ENCODE data around the gene MYL2.
"Not testable (repeated sequence)": the region's sequence is repeated elsewhere in the genome, so short reads cannot be mapped to it uniquely, and the experiment has no call there.

The MYL2 gene

GRCh38 chr12:110920324-110920910 lies at the start of gene MYL2:
Gene MYL2 (minus strand): TSS chr12:110920579. CDS start chr12:110920529, 50 bp downstream.
- DNase-seq (ENCODE audit: low read depth in 4 of 4, low spot score in 1 of 4) = no peak

DNA sequence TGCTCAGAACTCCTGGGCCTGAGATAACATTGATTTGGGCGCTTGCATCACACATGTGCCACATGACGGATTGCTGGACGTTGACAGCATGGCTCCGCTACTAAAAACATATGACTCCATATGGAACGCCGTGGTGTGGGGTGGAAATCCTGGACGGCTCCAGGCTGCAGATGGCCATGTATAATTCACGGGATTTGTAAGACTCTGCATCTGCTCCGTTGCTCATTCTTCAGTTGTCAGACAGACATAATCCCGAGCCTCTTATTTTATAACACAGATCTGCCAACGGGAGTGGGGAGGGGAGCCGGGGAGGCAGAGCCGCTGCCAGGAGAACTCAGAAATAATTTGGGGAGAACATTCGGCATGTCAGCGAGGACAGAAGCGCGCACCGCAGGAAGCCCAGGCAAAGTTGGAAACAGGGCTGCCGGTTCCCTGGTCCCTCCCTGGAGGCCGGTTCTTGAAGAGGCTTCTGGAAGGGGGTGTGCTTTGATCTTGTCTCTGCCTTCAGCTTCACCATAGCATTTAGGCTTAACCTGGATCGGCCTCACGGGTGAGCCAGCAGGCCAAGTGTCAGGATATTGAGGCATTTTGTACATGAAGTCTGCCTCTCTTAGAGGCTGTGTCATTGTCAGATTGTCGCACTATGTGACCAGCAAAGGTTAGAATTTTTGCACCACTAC lies 45.8 kb upstream of the MYL2 start:
- no peak for DNase-seq (ENCODE audit: low read depth in 4 of 4, low spot score in 1 of 4)

- no peak for DNase-seq (ENCODE audit: low read depth in 4 of 4, low spot score in 1 of 4)
Measured at GRCh38 chr12:110965574-110965973, 45.2 kb upstream of the MYL2 start.

GRCh38 chr12:110960795-110961194 lies 40.4 kb upstream of the MYL2 start:
- no peak for DNase-seq (ENCODE audit: low read depth in 4 of 4, low spot score in 1 of 4)

DNA sequence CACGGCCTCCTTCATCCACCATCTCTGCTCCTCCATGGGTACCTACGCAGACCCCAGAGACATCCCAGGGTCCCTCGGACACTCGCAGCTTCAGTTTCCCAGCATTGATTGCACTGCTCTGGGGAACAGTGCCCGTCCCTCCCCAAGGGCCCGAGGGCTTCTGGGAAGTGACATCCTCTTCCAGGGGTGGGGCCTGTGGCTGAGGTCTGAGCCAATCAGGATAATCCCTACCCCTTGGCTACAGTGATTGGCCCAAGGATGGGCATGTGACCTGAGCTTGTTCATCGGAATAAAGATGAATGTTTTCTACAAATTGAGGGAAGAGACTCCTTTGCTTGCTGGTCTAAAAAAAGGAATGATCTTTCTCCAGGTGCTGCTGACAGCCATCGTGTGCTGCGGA lies 37.3 kb upstream of the MYL2 start:
- no peak for DNase-seq (ENCODE audit: low read depth in 4 of 4, low spot score in 1 of 4)

GRCh38 chr12:110957159-110957558 lies 36.8 kb upstream of the MYL2 start:
- no peak for DNase-seq (ENCODE audit: low read depth in 4 of 4, low spot score in 1 of 4)

- not testable (repeated sequence) for DNase-seq (ENCODE audit: low read depth in 4 of 4, low spot score in 1 of 4)
Measured at GRCh38 chr12:110950867-110951266, 30.5 kb upstream of the MYL2 start.

GRCh38 chr12:110950466-110950865 lies 30.1 kb upstream of the MYL2 start:
- not testable (repeated sequence) for DNase-seq (ENCODE audit: low read depth in 4 of 4, low spot score in 1 of 4)

- no peak for DNase-seq (ENCODE audit: low read depth in 4 of 4, low spot score in 1 of 4)
Measured at GRCh38 chr12:110948041-110948440, 27.7 kb upstream of the MYL2 start.

DNA sequence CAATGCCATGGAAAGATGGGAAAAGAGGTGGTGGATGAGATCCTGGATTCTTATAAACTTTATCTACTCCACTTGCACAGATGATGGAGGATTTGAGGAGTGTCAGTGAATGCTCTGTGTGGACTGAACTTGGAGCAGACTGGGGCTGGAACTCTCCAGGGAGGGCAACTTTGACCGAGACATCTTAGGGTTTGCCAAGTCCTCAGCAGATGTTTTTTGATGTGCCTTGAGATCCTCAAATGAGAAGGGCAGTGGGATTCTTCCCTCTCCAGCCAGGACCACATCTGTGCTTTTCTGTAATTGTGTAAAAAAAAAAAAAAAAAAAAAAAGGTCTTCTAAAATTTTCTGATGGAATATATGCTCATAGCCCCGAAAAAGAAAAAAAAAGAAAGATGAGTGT lies 23.0 kb upstream of the MYL2 start:
- DNase-seq (ENCODE audit: low read depth in 4 of 4, low spot score in 1 of 4) = no peak

GRCh38 chr12:110941391-110941790 lies 21.0 kb upstream of the MYL2 start:
- DNase-seq (ENCODE audit: low read depth in 4 of 4, low spot score in 1 of 4) = no peak

- DNase-seq (ENCODE audit: low read depth in 4 of 4, low spot score in 1 of 4) = no peak
Measured at GRCh38 chr12:110940933-110941332, 20.6 kb upstream of the MYL2 start.

GRCh38 chr12:110940296-110940695 lies 19.9 kb upstream of the MYL2 start:
- no peak for DNase-seq (ENCODE audit: low read depth in 4 of 4, low spot score in 1 of 4)

DNA sequence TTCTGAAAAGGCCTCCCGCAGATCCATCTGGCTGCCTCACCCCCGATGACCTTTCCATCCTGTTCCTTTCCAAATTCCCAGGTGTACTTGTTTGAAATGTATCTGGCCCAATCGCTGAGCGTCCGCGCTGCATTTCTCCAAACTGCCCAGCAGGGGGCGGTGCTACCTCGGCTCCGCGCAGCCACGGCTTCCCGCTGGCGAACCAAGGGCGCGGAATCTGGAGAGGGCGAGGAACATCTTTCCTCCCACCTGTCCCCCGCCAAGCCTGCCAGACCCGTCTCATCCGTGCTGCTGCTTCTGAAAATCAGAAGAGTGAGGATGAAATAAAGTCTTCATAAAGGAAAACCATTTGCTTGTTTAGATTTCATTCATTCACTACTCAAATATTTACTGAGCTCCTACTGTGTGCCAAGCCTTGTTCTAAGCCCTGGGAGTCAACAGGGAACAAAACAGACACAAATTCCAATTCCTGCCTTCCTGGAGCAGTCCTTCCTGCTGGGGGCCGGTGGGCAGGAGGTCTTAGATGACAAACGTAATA lies 16.8 kb upstream of the MYL2 start:
- peak; percentile 35 to 54 (median 37) for DNase-seq (ENCODE audit: low read depth in 4 of 4, low spot score in 1 of 4)

GRCh38 chr12:110936367-110937103 lies 16.2 kb upstream of the MYL2 start:
- no peak for DNase-seq (ENCODE audit: low read depth in 4 of 4, low spot score in 1 of 4)

- DNase-seq (ENCODE audit: low read depth in 4 of 4, low spot score in 1 of 4) = no peak
Measured at GRCh38 chr12:110935588-110935987, 15.2 kb upstream of the MYL2 start.

- DNase-seq (ENCODE audit: low read depth in 4 of 4, low spot score in 1 of 4) = no peak
Measured at GRCh38 chr12:110934093-110934852, 13.9 kb upstream of the MYL2 start.

GRCh38 chr12:110933326-110933974 lies 13.1 kb upstream of the MYL2 start:
- no peak for DNase-seq (ENCODE audit: low read depth in 4 of 4, low spot score in 1 of 4)

GRCh38 chr12:110932046-110932445 lies 11.7 kb upstream of the MYL2 start:
- no peak for DNase-seq (ENCODE audit: low read depth in 4 of 4, low spot score in 1 of 4)

- no peak for DNase-seq (ENCODE audit: low read depth in 4 of 4, low spot score in 1 of 4)
Measured at GRCh38 chr12:110931315-110931728, 10.9 kb upstream of the MYL2 start.

Measured in stimulated activated CD4-positive, alpha-beta T cell treated with anti-CD3 and anti-CD28 coated beads, Interleukin-1b, Interleukin-23, amount 100 ng/mL, for 24 hours (primary cell).